GM19324 (cell line): ENCODE measurements around the gene SLC44A4.
A peak's percentile ranks its signal among the peaks of the same experiment; 100 is the strongest.
"Not testable (repeated sequence)": the region's sequence is repeated elsewhere in the genome, so short reads cannot be mapped to it uniquely, and the experiment has no call there.

Source experiments
- ATAC-seq: cut with Tn5 transposase; IDR thresholded peaks from one replicate; pipeline ENCODE4 v1.9.1; 2021; ENCODE audit warnings: mild to moderate bottlenecking, moderate library complexity; ENCODE audit not compliant: unreplicated experiment, low FRiP score

SLC44A4 gene

GRCh38 chr6:31878726-31879125 lies at the start of gene SLC44A4:
Gene SLC44A4, minus strand, starts transcription at chr6:31878997. Its CDS starts 17 bp downstream, at chr6:31878980.
- ATAC-seq = no peak

- ATAC-seq = no peak
Measured at GRCh38 chr6:31928672-31928939, 49.8 kb upstream of the SLC44A4 start.

GRCh38 chr6:31927863-31928671 lies 49.3 kb upstream of the SLC44A4 start:
- no peak for ATAC-seq

GRCh38 chr6:31927242-31927862 lies 48.6 kb upstream of the SLC44A4 start, which contains the start of gene C2:
Gene C2, plus strand, starts transcription at chr6:31927717. Its CDS starts 36 bp downstream, at chr6:31927753.
- no peak for ATAC-seq

- no peak for ATAC-seq
Measured at GRCh38 chr6:31922942-31923341, 44.1 kb upstream of the SLC44A4 start.

- ATAC-seq = no peak
Measured at GRCh38 chr6:31920811-31921210, 42.0 kb upstream of the SLC44A4 start.

- ATAC-seq = no peak
Measured at GRCh38 chr6:31919624-31920303, 41.0 kb upstream of the SLC44A4 start.

GRCh38 chr6:31918069-31918720 lies 39.4 kb upstream of the SLC44A4 start:
- no peak for ATAC-seq

- no peak for ATAC-seq
Measured at GRCh38 chr6:31915756-31916155, 37.0 kb upstream of the SLC44A4 start.

- ATAC-seq = no peak
Measured at GRCh38 chr6:31915351-31915750, 36.6 kb upstream of the SLC44A4 start.

- no peak for ATAC-seq
Measured at GRCh38 chr6:31911826-31912585, 33.2 kb upstream of the SLC44A4 start.

- ATAC-seq = not testable (repeated sequence)
Measured at GRCh38 chr6:31909298-31909697, 30.5 kb upstream of the SLC44A4 start.

- peak; percentile 62 for ATAC-seq
Measured at GRCh38 chr6:31908791-31909190, 30.0 kb upstream of the SLC44A4 start.

GRCh38 chr6:31908255-31908654 lies 29.5 kb upstream of the SLC44A4 start:
- not testable (repeated sequence) for ATAC-seq

GRCh38 chr6:31907158-31907813 lies 28.5 kb upstream of the SLC44A4 start:
- no peak for ATAC-seq

- not testable (repeated sequence) for ATAC-seq
Measured at GRCh38 chr6:31906727-31907126, 27.9 kb upstream of the SLC44A4 start.

- no peak for ATAC-seq
Measured at GRCh38 chr6:31906122-31906521, 27.3 kb upstream of the SLC44A4 start.

GRCh38 chr6:31905041-31905440 lies 26.2 kb upstream of the SLC44A4 start:
- no peak for ATAC-seq

GRCh38 chr6:31903957-31904356 lies 25.2 kb upstream of the SLC44A4 start:
- no peak for ATAC-seq
